Measurements from ENCODE around the gene UBASH3A. TPM values are rescaled to one million over a fixed set of nuclear protein-coding genes. Genes with fewer than 3 reads are reported as not detected.

The UBASH3A gene
- total RNA-seq, 1 experiment from 2014 or later, result 0.07 TPM

DNA sequence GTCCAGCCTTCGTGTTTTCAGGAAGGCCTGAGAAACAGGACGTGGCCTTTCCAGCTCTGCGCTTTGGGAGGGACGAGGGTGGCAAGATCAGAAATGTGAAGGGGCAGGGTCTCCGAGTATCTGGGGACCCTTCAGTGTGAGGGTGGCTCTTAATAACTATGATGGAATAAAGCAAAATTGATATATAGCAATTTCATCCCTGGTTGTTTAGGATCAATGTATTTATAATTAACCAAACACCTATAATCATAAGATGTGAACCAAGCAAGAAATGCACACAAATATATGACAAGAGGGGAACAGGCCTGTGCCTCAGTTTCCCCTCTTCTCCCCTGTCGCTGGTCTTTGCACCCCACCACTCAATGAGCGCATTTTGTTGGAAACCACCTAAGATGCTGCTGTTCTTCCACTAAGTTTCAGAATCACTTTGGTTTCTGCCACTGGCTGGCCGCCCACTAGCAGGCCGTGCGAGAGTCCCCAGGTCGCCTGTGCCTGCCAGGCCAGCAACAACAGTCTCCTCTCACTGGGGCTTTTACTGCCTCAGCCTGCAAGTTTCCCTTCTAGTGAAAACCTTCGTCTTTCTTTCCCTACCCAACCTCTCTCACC is 36.6 kb downstream of the UBASH3A start:
- Histone ChIP-seq H3K36me3 (ENCODE audit: control insufficient read depth in 1 of 2, insufficient read depth in 2 of 2, low read length in 2 of 2) (no peaks in the 10 kb centered on the region), H3K9me3 (ENCODE audit: control insufficient read depth in 1 of 2, insufficient read depth in 1 of 2, low read depth in 1 of 2, low read length in 2 of 2) (no peaks in the 10 kb centered on the region), H3K4me3 (replicated peaks in 1 of 2; ENCODE audit: low read depth in 1 of 2, low read length in 2 of 2) (no peak overlapping the region), H3K79me2 (ENCODE audit: insufficient read depth, low read length) (no peaks in the 10 kb centered on the region), H3K9ac (ENCODE audit: low read length) (no peak overlapping the region), H4K20me1 (ENCODE audit: insufficient read depth) (no peaks in the 10 kb centered on the region), H3K4me1 (ENCODE audit: control insufficient read depth in 1 of 2, insufficient read depth in 2 of 2, low read length in 2 of 2) (no peaks in the 10 kb centered on the region), H3K4me2 (ENCODE audit: low read length) (no peak overlapping the region), H2AFZ (ENCODE audit: low read depth, low read length, poor library complexity, severe bottlenecking) (no peak overlapping the region), H3K27ac (ENCODE audit: low read depth, low read length) (no peak overlapping the region), H3K9me2 (ENCODE audit: insufficient read depth) (no peaks in the 10 kb centered on the region), H3K27me3 (ENCODE audit: insufficient read depth, low read length) (peaks cover 1% of the 10 kb centered on the region; the same call in 1 of the 2 replicates)
- intact Hi-C loops (cut with micrococcal nuclease), result no loop called here
- BruUV-seq (replicated peaks), result no TSS peak
- POLR2A ChIA-PET, result no interaction called here
- RAD21 ChIA-PET (ENCODE audit: low non-redundant PET in 1 of 2, low total read pairs in 2 of 2, uncharacterized antibody in 2 of 2, unreplicated experiment in 2 of 2), result no interaction called here
- CTCF ChIA-PET, result no interaction called here
- DNase-seq (ENCODE audit: low read depth, low spot score) (no peak), ATAC-seq (no peak)
- TF ChIP-seq SRF (IDR thresholded peaks at IDR 0.05; ENCODE audit: low read depth) (no peak), EZH2phosphoT487 (IDR thresholded peaks at IDR 0.05; ENCODE audit: borderline replicate concordance) (no peak), YY1 (IDR thresholded peaks at IDR 0.05; ENCODE audit: extremely low read depth, insufficient replicate concordance, low read depth, low read length) (no peak), EZH2 (IDR thresholded peaks at IDR 0.05) (no peak), POLR2AphosphoS5 (IDR thresholded peaks at IDR 0.05; ENCODE audit: low read depth, low read length) (no peak), TCF7L2 (IDR thresholded peaks at IDR 0.05; ENCODE audit: borderline replicate concordance, extremely low read depth, insufficient read depth, insufficient read length) (no peak), SP1 (IDR thresholded peaks at IDR 0.05; ENCODE audit: low read depth) (no peak), JUND (IDR thresholded peaks at IDR 0.05) (no peak), EGR1 (IDR thresholded peaks at IDR 0.05; ENCODE audit: low read depth) (no peak), ZNF274 (IDR thresholded peaks at IDR 0.05; ENCODE audit: low read depth, low read length) (no peak), CEBPB (IDR thresholded peaks at IDR 0.05; ENCODE audit: low read depth) (no peak), SIN3A (IDR thresholded peaks at IDR 0.05; ENCODE audit: low read depth) (no peak), POLR2A (IDR thresholded peaks at IDR 0.05; ENCODE audit: borderline replicate concordance, extremely low read depth, insufficient read depth, insufficient read length) (no peak), FOSL1 (IDR thresholded peaks at IDR 0.05; ENCODE audit: low read depth) (no peak), ELF1 (IDR thresholded peaks at IDR 0.05; ENCODE audit: borderline replicate concordance, low read depth) (no peak)
- TF ChIP-seq, protein P1, sequence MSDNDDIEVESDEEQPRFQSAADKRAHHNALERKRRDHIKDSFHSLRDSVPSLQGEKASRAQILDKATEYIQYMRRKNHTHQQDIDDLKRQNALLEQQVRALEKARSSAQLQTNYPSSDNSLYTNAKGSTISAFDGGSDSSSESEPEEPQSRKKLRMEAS (IDR thresholded peaks at IDR 0.05), result no peak
- TF ChIP-seq, protein P2, sequence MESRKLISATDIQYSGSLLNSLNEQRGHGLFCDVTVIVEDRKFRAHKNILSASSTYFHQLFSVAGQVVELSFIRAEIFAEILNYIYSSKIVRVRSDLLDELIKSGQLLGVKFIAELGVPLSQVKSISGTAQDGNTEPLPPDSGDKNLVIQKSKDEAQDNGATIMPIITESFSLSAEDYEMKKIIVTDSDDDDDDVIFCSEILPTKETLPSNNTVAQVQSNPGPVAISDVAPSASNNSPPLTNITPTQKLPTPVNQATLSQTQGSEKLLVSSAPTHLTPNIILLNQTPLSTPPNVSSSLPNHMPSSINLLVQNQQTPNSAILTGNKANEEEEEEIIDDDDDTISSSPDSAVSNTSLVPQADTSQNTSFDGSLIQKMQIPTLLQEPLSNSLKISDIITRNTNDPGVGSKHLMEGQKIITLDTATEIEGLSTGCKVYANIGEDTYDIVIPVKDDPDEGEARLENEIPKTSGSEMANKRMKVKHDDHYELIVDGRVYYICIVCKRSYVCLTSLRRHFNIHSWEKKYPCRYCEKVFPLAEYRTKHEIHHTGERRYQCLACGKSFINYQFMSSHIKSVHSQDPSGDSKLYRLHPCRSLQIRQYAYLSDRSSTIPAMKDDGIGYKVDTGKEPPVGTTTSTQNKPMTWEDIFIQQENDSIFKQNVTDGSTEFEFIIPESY (IDR thresholded peaks at IDR 0.05; ENCODE audit: extremely low read depth, insufficient replicate concordance, low read length), result no peak
- TF ChIP-seq, protein P3, sequence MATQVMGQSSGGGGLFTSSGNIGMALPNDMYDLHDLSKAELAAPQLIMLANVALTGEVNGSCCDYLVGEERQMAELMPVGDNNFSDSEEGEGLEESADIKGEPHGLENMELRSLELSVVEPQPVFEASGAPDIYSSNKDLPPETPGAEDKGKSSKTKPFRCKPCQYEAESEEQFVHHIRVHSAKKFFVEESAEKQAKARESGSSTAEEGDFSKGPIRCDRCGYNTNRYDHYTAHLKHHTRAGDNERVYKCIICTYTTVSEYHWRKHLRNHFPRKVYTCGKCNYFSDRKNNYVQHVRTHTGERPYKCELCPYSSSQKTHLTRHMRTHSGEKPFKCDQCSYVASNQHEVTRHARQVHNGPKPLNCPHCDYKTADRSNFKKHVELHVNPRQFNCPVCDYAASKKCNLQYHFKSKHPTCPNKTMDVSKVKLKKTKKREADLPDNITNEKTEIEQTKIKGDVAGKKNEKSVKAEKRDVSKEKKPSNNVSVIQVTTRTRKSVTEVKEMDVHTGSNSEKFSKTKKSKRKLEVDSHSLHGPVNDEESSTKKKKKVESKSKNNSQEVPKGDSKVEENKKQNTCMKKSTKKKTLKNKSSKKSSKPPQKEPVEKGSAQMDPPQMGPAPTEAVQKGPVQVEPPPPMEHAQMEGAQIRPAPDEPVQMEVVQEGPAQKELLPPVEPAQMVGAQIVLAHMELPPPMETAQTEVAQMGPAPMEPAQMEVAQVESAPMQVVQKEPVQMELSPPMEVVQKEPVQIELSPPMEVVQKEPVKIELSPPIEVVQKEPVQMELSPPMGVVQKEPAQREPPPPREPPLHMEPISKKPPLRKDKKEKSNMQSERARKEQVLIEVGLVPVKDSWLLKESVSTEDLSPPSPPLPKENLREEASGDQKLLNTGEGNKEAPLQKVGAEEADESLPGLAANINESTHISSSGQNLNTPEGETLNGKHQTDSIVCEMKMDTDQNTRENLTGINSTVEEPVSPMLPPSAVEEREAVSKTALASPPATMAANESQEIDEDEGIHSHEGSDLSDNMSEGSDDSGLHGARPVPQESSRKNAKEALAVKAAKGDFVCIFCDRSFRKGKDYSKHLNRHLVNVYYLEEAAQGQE (IDR thresholded peaks at IDR 0.05; ENCODE audit: low read depth), result no peak
- TF ChIP-seq, protein P4, sequence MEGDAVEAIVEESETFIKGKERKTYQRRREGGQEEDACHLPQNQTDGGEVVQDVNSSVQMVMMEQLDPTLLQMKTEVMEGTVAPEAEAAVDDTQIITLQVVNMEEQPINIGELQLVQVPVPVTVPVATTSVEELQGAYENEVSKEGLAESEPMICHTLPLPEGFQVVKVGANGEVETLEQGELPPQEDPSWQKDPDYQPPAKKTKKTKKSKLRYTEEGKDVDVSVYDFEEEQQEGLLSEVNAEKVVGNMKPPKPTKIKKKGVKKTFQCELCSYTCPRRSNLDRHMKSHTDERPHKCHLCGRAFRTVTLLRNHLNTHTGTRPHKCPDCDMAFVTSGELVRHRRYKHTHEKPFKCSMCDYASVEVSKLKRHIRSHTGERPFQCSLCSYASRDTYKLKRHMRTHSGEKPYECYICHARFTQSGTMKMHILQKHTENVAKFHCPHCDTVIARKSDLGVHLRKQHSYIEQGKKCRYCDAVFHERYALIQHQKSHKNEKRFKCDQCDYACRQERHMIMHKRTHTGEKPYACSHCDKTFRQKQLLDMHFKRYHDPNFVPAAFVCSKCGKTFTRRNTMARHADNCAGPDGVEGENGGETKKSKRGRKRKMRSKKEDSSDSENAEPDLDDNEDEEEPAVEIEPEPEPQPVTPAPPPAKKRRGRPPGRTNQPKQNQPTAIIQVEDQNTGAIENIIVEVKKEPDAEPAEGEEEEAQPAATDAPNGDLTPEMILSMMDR (IDR thresholded peaks at IDR 0.05 in 2 of 3, conservative IDR thresholded peaks at IDR 0.05 in 1 of 3; ENCODE audit: borderline replicate concordance in 1 of 3, insufficient read depth in 1 of 3, low read depth in 2 of 3, low read length in 2 of 3), result no peak

All from HCT116 (cell line).